NCI-H748 treated with DMSO at 0.1 percent for 48 hours (cell line): Measurements from ENCODE around the gene HAPLN1.
"Not testable (repeated sequence)": the region's sequence is repeated elsewhere in the genome, so short reads cannot be mapped to it uniquely, and the experiment has no call there.

Experiments used
- DNase-seq: peaks from one replicate; lab custom pipeline; 2025; lab: John Stamatoyannopoulos, UW

Gene HAPLN1

GRCh38 chr5:83720836-83721537, at the start of gene HAPLN1:
TSS of gene HAPLN1 (minus strand) at chr5:83720855. CDS start at chr5:83673523, 47,332 bp downstream.
- no peak for DNase-seq

- DNase-seq: no peak
Observed at GRCh38 chr5:83767409-83767992, 46.8 kb upstream of the HAPLN1 start.

DNA sequence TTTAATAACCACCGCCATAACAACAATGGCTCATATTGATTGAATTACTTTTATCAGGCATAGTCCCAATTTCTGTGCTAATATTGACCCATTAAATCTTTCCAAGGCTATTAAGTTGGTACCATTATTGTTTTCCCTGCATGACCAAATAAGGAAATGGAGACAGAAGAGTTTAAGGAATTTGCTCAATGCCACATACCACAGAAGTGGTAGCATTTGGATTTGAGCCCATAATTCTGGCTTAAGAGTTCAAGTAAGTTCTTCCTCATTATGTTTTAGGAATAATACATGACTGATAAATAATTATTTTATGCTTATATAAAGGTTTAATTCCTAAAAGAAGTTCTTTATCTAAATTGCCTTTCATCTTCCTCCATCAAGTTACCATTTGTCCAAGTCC, 43.4 kb upstream of the HAPLN1 start:
- DNase-seq: no peak

DNA sequence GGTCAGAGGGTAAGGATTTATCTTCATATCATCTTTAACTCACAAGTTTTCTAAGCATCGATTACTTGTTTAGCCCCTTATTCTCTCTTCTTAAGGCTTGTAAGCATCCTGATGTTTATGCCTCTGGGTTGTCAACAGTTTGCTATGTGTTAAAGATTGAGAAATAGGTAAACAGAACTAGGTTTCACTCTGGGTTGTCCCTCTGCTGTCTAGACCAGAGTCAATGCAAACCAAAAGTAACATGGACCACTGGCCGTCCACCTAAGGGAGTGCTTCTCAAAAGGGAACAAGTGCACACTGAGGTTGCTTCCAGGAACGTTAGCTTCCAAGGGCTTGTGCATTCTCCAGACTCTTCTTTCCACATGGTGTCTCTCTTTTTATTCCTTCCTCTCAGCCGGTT, 39.9 kb upstream of the HAPLN1 start:
- DNase-seq: no peak

DNA sequence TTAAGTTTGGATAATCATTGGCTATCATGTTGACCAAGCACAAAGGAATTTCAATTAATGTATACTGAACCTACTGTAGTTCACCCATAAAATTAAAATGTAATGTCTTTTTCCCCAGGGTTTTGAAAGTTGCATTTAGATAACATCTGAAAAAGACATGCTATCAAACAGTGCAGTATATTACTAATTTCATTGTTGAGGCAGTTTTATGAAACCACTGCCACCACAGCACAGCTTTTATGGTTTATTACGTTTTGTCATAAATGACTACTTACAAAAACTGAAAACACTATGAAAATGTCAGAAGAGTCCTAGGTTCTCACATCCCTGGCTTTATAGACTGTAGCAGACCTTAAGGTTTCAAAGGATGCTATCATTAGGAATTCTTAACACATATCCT, 32.0 kb upstream of the HAPLN1 start:
- DNase-seq: no peak

GRCh38 chr5:83751201-83751600, 30.5 kb upstream of the HAPLN1 start:
- no peak for DNase-seq

DNA sequence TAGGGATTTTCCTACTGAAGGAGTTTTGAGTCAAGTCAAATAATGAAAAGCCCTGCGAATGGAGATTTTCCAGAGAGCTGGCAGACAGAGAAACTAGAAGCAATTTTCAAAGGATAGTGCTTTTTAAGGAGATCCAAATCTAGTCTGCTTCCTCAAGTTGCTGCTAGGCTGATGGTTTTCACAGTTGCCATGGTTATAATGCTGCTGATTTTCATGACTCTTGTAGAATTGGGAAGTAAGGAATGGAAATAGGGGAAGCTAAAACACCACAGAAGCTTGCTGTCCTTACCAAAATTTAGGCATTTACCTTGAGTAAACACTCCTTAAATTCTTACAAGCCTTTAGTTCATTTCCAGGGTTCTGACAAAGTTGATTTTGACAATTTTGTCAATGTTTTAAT, 30.1 kb upstream of the HAPLN1 start:
- DNase-seq: no peak

- no peak for DNase-seq
Observed at GRCh38 chr5:83745816-83746215, 25.2 kb upstream of the HAPLN1 start.

GRCh38 chr5:83744821-83745220, 24.2 kb upstream of the HAPLN1 start:
- no peak for DNase-seq

GRCh38 chr5:83742089-83742488, 21.4 kb upstream of the HAPLN1 start:
- DNase-seq: no peak

GRCh38 chr5:83741571-83741970, 20.9 kb upstream of the HAPLN1 start:
- no peak for DNase-seq

DNA sequence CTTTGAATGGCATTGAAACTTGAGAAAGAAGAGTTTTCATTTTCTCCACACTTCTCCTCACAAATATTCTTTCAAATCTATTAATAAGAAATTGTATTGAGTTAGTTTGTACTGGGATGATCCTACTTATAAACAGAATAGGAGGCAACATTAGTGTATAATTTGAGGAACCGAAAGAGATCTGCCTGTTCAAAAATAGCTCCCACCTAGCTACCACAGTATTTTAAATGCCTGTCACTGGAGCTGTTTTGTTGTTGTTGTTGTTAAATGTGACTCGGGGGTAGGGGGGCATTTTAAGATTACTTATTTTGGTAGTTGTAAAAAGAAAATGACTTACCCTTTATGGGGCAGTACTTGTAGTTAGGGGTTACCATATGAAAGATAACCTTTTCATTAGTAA, 20.1 kb upstream of the HAPLN1 start:
- DNase-seq: no peak

GRCh38 chr5:83736169-83736568, 15.5 kb upstream of the HAPLN1 start:
- DNase-seq: not testable (repeated sequence)

- DNase-seq: not testable (repeated sequence)
Observed at GRCh38 chr5:83735058-83735457, 14.4 kb upstream of the HAPLN1 start.

GRCh38 chr5:83731638-83732037, 11.0 kb upstream of the HAPLN1 start:
- DNase-seq: no peak

- no peak for DNase-seq
Observed at GRCh38 chr5:83729362-83729761, 8.7 kb upstream of the HAPLN1 start.

DNA sequence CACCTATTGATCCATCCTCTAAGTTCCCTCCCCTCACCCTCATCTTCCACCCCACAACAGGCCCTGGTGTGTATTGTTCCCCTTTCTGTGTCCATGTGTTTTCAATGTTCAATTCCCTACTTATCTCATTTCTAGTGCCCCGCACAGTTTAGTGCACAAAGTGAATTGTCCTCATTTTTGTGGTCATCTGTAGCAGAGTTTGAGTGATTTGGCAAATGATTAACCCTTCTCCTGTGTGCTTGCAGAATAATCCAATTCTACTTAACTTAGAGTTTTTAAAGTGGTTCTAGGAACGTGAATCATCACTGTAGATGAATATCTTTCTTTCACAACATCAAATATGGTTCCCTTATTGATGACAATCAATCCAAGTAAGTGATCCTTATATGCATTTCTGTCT, 6.3 kb upstream of the HAPLN1 start:
- DNase-seq: no peak

GRCh38 chr5:83724935-83725334, 4.3 kb upstream of the HAPLN1 start:
- no peak for DNase-seq

DNA sequence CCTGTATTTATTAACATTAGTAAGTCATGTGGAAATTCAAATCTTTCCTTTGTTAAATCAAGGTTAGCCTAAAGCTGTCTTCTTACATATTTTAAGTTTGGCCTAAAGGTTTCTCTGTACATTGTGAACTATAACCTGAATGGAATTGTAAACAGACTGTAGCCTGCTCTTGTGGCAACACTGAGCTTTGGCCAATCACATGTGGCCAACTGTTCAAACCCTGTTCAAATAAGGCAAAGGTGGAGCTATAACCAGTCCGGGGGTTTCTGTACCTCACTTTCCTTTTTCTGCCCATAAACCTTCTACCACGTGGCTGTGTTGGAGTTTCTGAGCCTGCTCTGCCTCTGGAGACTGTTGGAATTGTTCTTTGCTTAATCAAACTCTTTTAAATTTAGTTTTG, 3.3 kb upstream of the HAPLN1 start:
- DNase-seq: no peak

GRCh38 chr5:83723031-83723430, 2.4 kb upstream of the HAPLN1 start:
- no peak for DNase-seq

DNA sequence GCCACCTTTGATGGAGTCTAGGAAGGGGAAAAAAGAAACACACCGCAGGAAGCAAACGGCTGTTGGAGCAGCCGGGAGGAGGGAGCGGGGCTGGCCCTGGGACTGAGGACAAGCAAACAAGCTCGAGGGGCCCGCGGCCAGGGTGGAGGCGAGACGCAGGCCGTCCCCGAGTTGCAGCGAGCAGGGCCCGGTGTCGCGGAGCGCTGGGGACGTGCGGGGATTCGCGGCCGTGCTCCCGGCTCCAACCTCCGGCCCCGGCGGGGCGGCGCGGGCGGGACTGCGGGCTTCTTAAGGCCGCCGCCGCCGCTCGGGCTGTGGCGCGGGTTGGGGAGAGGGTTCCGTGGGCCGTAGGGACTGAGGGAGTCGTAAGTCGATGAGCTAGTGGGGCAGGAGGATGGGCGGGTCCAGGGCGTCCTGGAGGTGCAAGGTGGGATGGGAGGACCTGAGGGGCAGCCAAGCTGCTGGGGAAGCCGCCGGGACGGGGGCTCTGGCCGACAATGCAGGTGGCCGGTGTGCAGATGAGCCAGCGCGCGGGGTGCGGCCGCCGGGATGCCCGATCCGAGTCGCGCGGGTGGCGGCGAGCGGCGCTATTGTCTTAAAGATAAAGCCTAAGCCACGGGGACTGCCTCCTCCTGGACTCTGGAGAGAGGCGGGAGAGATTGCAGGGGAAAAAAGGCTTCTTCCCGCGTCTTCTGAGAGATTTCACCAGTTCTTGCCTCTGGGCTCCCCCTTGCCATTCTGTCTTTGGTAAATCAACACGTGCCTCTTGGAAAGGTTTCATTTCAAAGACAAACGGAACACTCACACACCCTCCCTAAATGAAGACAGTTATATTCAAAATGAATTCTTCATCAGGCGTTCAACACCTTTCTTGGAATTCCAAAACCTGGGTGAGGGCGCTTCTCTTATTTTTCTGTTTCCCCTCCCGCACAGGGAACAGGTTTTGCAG, 1.6 kb upstream of the HAPLN1 start:
- DNase-seq: peak; percentile 85

DNA sequence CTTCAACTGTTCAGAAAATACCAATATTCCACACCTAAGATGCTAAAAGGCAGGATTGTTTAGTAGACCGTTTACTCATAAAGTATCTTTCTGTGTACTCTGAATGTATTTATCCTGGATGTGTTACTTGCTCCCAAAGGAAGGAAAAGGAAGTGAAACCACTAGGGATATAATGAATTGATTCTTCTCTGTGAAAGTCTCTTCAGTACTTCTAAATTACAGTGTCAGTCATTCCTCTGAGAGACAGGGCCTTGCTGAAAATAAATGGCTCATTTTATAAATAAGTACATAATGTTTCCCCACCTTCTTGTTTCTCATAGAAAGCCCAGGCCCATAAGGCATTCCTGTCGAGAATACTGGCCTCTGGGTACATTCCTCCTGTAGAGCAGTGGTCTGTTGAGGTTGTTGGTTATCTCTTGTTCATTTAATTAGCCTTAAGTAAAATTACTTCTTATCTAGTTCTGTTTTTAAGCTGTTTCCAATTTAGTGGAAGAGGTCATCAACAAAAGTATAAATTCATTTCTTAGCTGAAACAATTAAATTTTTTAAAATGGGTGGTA, 1.6 kb downstream of the HAPLN1 start:
- no peak for DNase-seq
